ENCODE measurements around the gene DCBLD1.

Gene DCBLD1

GRCh38 chr6:117555882-117556498 is 73.5 kb downstream of the DCBLD1 start:
- DNase-seq (ENCODE audit: low read depth) = peak; percentile 53
- TF ChIP-seq CTCF (IDR thresholded peaks at IDR 0.05; ENCODE audit: low read depth, low read length) (peak; percentile 59), POLR2A (IDR thresholded peaks at IDR 0.05; ENCODE audit: extremely low read depth, insufficient read length) (no peak)
- no peak overlapping the region for H3K4me3 ChIP-seq (ENCODE audit: low read depth, low read length)

- TF ChIP-seq POLR2A (IDR thresholded peaks at IDR 0.05; ENCODE audit: extremely low read depth, insufficient read length) = no peak
- TF ChIP-seq, protein P1, sequence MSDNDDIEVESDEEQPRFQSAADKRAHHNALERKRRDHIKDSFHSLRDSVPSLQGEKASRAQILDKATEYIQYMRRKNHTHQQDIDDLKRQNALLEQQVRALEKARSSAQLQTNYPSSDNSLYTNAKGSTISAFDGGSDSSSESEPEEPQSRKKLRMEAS (IDR thresholded peaks at IDR 0.05; ENCODE audit: low read depth, low read length) = no peak
- H3K4me3 ChIP-seq (ENCODE audit: low read depth, low read length) = no peak overlapping the region
Observed at GRCh38 chr6:117557951-117558350, 75.5 kb downstream of the DCBLD1 start.

GRCh38 chr6:117558818-117559217 is 76.3 kb downstream of the DCBLD1 start:
- H3K4me3 ChIP-seq (ENCODE audit: low read depth, low read length) = no peak overlapping the region
- no peak for DNase-seq (ENCODE audit: low read depth)
- no peak for TF ChIP-seq MYC (IDR thresholded peaks at IDR 0.05; ENCODE audit: low read depth, low read length)
- TF ChIP-seq, protein P1 (IDR thresholded peaks at IDR 0.05; ENCODE audit: low read depth, low read length) = no peak

More at GRCh38 chr6:117557951-117558350, 75.5 kb downstream of the DCBLD1 start:
- DNase-seq (ENCODE audit: low read depth) = no peak

DNA sequence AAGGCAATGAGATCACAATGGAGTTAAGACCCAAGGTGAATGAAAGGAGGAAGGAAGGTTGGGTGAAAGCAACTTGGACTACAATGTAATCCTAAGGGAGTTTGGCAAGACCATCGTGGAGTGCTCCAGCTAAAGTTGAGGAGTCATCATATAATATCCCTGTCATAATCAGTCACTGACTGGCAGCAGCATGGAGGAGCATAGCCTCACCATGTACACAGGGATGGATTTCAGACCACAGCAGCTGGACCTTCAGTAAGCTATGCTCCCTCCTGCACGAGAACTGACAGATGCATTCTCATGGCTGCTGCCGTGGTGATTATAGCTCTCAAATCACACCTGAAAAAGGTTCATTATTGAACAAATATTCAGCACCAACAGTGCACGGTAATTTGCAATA is 76.8 kb downstream of the DCBLD1 start:
- DNase-seq (ENCODE audit: low read depth) = no peak
- no peak overlapping the region for H3K4me3 ChIP-seq (ENCODE audit: low read depth, low read length)
- TF ChIP-seq CTCF (IDR thresholded peaks at IDR 0.05; ENCODE audit: low read depth, low read length) (no peak), MYC (IDR thresholded peaks at IDR 0.05; ENCODE audit: low read depth, low read length) (no peak), POLR2A (IDR thresholded peaks at IDR 0.05; ENCODE audit: extremely low read depth, insufficient read length) (no peak)
- TF ChIP-seq, protein P1 (IDR thresholded peaks at IDR 0.05; ENCODE audit: low read depth, low read length) = no peak

GRCh38 chr6:117561128-117561527 is 78.7 kb downstream of the DCBLD1 start:
- H3K4me3 ChIP-seq (ENCODE audit: low read depth, low read length) = no peak overlapping the region
- TF ChIP-seq CTCF (IDR thresholded peaks at IDR 0.05; ENCODE audit: low read depth, low read length) = no peak
- TF ChIP-seq POLR2A (IDR thresholded peaks at IDR 0.05; ENCODE audit: extremely low read depth, insufficient read length) = no peak
- TF ChIP-seq, protein P1 (IDR thresholded peaks at IDR 0.05; ENCODE audit: low read depth, low read length) = no peak
- TF ChIP-seq MYC (IDR thresholded peaks at IDR 0.05; ENCODE audit: low read depth, low read length) = no peak
- DNase-seq (ENCODE audit: low read depth) = no peak

DNA sequence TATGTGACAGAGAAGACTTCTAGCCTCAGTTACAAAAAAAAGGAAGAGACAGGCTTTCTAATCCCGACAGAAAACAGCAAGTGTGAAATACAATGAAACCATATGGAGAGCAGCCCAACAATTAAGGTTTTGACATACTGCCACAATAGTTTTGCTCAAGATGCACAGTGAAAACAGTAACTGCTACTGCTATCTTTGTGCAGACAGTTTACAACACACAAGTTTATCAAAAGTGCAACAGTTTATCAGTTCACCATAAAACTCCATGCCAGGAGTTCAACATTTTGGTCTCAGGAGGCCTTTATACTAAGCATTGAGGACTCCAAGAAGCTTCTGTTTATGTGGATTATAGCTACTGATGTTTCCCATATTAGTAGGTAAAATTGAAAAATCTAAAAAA is 82.2 kb downstream of the DCBLD1 start:
- no peak for DNase-seq (ENCODE audit: low read depth)
- TF ChIP-seq CTCF (IDR thresholded peaks at IDR 0.05; ENCODE audit: low read depth, low read length) = no peak
- no peak for TF ChIP-seq POLR2A (IDR thresholded peaks at IDR 0.05; ENCODE audit: extremely low read depth, insufficient read length)
- TF ChIP-seq, protein P1 (IDR thresholded peaks at IDR 0.05; ENCODE audit: low read depth, low read length) = no peak
- no peak for TF ChIP-seq MYC (IDR thresholded peaks at IDR 0.05; ENCODE audit: low read depth, low read length)
- no peak overlapping the region for H3K4me3 ChIP-seq (ENCODE audit: low read depth, low read length)

DNA sequence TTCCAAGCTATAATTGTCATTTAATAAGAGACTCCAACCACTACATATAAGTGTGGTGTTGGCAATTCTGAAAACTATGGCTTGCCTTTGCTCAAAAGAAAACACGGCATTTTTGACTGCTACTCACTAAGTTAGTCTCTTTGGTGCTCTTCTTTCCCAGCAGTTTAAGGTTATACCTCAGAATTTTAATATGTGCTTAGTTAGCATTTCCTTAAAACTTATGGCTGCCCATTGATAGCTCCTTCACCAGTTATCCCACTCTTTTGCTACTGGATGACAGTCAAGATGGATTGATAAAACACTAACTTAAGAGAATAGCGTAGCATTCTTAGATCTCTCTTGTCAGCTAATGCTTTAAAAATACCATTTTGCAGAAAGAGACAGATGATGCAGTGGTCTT is 85.8 kb downstream of the DCBLD1 start:
- no peak for TF ChIP-seq CTCF (IDR thresholded peaks at IDR 0.05; ENCODE audit: low read depth, low read length)
- TF ChIP-seq, protein P1 (IDR thresholded peaks at IDR 0.05; ENCODE audit: low read depth, low read length) = no peak
- no peak for TF ChIP-seq MYC (IDR thresholded peaks at IDR 0.05; ENCODE audit: low read depth, low read length)
- no peak for TF ChIP-seq POLR2A (IDR thresholded peaks at IDR 0.05; ENCODE audit: extremely low read depth, insufficient read length)
- no peak overlapping the region for H3K4me3 ChIP-seq (ENCODE audit: low read depth, low read length)
- no peak for DNase-seq (ENCODE audit: low read depth)
